Rectal smooth muscle tissue (tissue), 1 donor: ENCODE results near the gene PCNX4.
A peak's percentile ranks its signal among the peaks of the same experiment; 100 is the strongest.

ENCODE experiments used
- H3K27ac ChIP-seq: one replicate; pipeline ENCODE4 v1.7.0; 2013; ENCODE audit warnings: low read depth, low read length, inconsistent platforms
- H3K27me3 ChIP-seq: one replicate; pipeline ENCODE4 v1.7.0; 2013; ENCODE audit warnings: low read length; ENCODE audit not compliant: control insufficient read depth, insufficient read depth
- H3K36me3 ChIP-seq: one replicate; pipeline ENCODE4 v1.7.0; 2013; ENCODE audit warnings: low read length; ENCODE audit not compliant: control insufficient read depth, insufficient read depth
- H3K4me1 ChIP-seq: one replicate; pipeline ENCODE4 v1.7.0; 2013; ENCODE audit warnings: low read length; ENCODE audit not compliant: control insufficient read depth, insufficient read depth
- H3K4me3 ChIP-seq: one replicate; pipeline ENCODE4 v1.7.0; 2013; ENCODE audit warnings: low read length
- H3K9ac ChIP-seq: one replicate; pipeline ENCODE4 v1.7.0; 2013; ENCODE audit warnings: low read length

Gene PCNX4

GRCh38 chr14:60111732-60112131 is 20.0 kb downstream of the PCNX4 start:
- Histone ChIP-seq H3K36me3 (no peaks in the 10 kb centered on the region), H3K4me1 (no peaks in the 10 kb centered on the region), H3K4me3 (no peak overlapping the region), H3K27me3 (no peaks in the 10 kb centered on the region), H3K9ac (no peak overlapping the region), H3K27ac (no peak overlapping the region)

DNA sequence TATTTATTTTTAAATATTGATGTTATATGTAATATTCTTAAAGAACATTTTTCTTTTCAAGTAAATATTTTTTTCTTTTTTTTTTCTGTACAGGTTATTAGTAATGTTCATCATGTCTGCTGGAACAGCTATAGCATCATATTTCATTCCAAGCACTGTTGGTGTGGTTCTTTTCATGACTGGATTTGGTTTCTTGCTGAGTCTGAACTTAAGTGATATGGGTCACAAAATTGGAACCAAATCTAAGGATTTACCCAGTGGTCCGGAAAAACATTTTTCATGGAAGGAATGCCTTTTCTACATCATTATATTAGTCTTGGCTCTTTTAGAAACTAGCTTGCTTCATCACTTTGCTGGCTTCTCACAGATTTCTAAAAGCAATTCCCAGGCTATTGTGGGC is 23.2 kb downstream of the PCNX4 start:
- peaks cover 4% of the 10 kb centered on the region for H3K36me3 ChIP-seq

GRCh38 chr14:60116181-60116580 is 24.5 kb downstream of the PCNX4 start:
- no peak overlapping the region for H3K27ac ChIP-seq
- H3K27me3 ChIP-seq = no peaks in the 10 kb centered on the region
- H3K36me3 ChIP-seq = peaks cover 4% of the 10 kb centered on the region
- H3K4me3 ChIP-seq = no peak overlapping the region
- no peak overlapping the region for H3K9ac ChIP-seq
- H3K4me1 ChIP-seq = no peaks in the 10 kb centered on the region

More for the DNA sequence above, 23.2 kb downstream of the PCNX4 start:
- Histone ChIP-seq H3K27ac (no peak overlapping the region), H3K9ac (no peak overlapping the region), H3K27me3 (no peaks in the 10 kb centered on the region), H3K4me1 (no peaks in the 10 kb centered on the region), H3K4me3 (no peak overlapping the region)

DNA sequence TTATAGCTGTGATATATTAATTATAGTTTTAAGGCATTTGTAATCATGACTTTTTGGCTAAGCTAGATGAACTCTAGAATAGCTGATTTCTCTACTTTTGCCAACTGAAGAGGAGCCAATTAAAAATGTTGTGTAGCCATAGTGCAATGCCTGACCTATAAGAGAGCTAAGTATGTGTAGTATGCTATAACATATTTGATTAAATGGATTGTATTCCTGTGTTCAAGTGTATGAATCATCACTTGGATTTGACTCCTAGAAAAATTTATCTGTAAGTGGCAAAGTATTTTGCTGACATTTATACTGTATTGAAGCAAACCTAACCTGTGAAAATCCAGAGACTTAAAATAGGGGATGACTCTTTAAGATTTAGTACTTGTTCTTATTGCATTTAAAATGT is 34.2 kb downstream of the PCNX4 start:
- Histone ChIP-seq H3K4me3 (no peak overlapping the region), H3K9ac (no peak overlapping the region), H3K4me1 (no peaks in the 10 kb centered on the region), H3K27ac (no peak overlapping the region), H3K36me3 (peaks cover 12% of the 10 kb centered on the region), H3K27me3 (no peaks in the 10 kb centered on the region)

DNA sequence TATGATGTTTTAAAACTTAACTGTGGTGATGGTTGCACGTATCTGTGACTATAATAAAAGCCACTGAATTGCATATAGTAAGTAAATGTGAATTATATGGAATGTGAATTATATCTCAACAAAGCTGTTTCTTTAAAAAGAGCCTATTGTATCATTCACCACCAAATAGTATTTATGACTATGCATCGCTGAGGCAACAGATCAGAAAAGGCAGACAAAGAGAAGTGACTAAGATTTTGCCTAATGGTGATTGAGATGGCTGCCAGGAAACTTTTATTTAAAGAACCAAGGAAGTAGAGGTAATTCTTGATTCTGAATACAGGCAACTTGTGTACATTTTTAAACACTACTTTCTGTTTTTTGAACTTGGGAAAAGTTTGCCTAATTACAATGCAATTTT is 41.8 kb downstream of the PCNX4 start:
- Histone ChIP-seq H3K4me3 (no peak overlapping the region), H3K36me3 (no peaks in the 10 kb centered on the region), H3K9ac (no peak overlapping the region), H3K27me3 (no peaks in the 10 kb centered on the region), H3K27ac (no peak overlapping the region), H3K4me1 (no peaks in the 10 kb centered on the region)

DNA sequence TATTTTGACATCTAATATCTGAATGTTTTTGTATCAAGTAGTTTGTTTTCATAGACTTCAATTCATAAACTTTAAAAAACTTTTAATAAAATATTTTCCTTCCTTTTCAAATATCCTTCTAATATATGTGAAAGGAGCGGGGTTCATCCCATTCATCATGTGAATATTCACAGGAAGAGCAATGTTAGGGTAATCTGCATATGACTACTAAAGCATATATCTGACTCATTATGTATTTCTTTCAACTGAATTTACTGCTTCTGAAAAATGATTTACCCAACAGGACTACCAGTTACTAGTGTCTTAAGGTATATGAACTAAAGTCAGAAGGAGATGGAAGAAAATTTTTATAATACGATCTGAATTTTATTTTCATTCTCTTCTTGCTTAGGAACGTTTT is 43.0 kb downstream of the PCNX4 start:
- H3K9ac ChIP-seq = no peak overlapping the region
- no peak overlapping the region for H3K27ac ChIP-seq
- H3K4me1 ChIP-seq = no peaks in the 10 kb centered on the region
- H3K36me3 ChIP-seq = no peaks in the 10 kb centered on the region
- H3K27me3 ChIP-seq = no peaks in the 10 kb centered on the region
- no peak overlapping the region for H3K4me3 ChIP-seq

GRCh38 chr14:60151715-60152114 is 60.0 kb downstream of the PCNX4 start:
- Histone ChIP-seq H3K27me3 (no peaks in the 10 kb centered on the region), H3K4me1 (no peaks in the 10 kb centered on the region), H3K9ac (no peak overlapping the region), H3K36me3 (peaks cover 12% of the 10 kb centered on the region), H3K27ac (no peak overlapping the region), H3K4me3 (no peak overlapping the region)

GRCh38 chr14:60153991-60154390 is 62.3 kb downstream of the PCNX4 start:
- H3K4me1 ChIP-seq = no peaks in the 10 kb centered on the region
- no peak overlapping the region for H3K27ac ChIP-seq
- H3K27me3 ChIP-seq = no peaks in the 10 kb centered on the region
- no peak overlapping the region for H3K9ac ChIP-seq
- H3K36me3 ChIP-seq = peaks cover 6% of the 10 kb centered on the region
- no peak overlapping the region for H3K4me3 ChIP-seq

DNA sequence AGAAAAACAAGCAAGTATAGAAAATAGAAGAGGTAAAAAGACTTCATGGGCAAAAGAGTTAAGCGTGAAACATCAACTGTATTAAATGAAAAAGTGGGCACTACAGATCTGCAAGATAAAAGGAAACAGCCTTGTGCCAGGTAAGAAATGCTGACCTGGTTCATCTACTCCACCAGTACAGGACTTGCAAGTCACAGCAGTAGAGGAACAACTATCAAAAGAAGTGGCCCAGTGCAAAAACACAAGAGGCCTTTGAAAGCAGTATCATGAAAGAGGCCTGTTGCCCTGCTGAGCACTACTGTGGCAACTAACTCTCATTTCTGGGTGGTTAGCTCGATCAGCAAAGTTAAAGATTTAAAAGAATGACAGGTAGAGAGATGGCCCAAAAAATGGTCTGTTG is 62.9 kb downstream of the PCNX4 start:
- Histone ChIP-seq H3K36me3 (peaks cover 6% of the 10 kb centered on the region), H3K27me3 (no peaks in the 10 kb centered on the region), H3K9ac (no peak overlapping the region), H3K4me3 (no peak overlapping the region), H3K4me1 (no peaks in the 10 kb centered on the region), H3K27ac (no peak overlapping the region)

GRCh38 chr14:60160422-60160821 is 68.7 kb downstream of the PCNX4 start:
- no peaks in the 10 kb centered on the region for H3K4me1 ChIP-seq

GRCh38 chr14:60161196-60162107 is 69.7 kb downstream of the PCNX4 start:
- H3K9ac ChIP-seq = no peak overlapping the region
- no peaks in the 10 kb centered on the region for H3K36me3 ChIP-seq
- H3K27me3 ChIP-seq = no peaks in the 10 kb centered on the region
- H3K27ac ChIP-seq = no peak overlapping the region
- no peak overlapping the region for H3K4me3 ChIP-seq
- peaks cover 10% of the 10 kb centered on the region for H3K4me1 ChIP-seq

More at GRCh38 chr14:60160422-60160821, 68.7 kb downstream of the PCNX4 start:
- H3K36me3 ChIP-seq = no peaks in the 10 kb centered on the region
- H3K27ac ChIP-seq = no peak overlapping the region
- H3K4me3 ChIP-seq = no peak overlapping the region
- no peaks in the 10 kb centered on the region for H3K27me3 ChIP-seq
- no peak overlapping the region for H3K9ac ChIP-seq

GRCh38 chr14:60163693-60164092 is 72.0 kb downstream of the PCNX4 start:
- Histone ChIP-seq H3K4me3 (no peak overlapping the region), H3K27me3 (no peaks in the 10 kb centered on the region), H3K36me3 (no peaks in the 10 kb centered on the region), H3K9ac (no peak overlapping the region), H3K4me1 (peaks cover 10% of the 10 kb centered on the region), H3K27ac (no peak overlapping the region)

DNA sequence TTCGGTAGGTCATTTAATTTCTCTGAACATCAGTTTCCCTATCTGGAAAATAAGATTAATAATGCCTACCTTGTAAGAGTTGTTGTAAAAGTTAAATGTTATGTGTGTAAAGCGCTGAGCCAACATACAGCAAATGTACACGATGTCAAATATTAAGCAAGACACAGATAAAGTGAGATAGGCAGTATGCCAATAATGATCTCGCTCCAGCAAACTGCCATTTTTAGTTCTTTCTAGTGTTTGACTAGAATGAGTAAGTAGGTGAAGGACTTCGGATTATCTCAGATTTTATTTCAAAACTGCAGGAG is 72.6 kb downstream of the PCNX4 start:
- H3K36me3 ChIP-seq = no peaks in the 10 kb centered on the region
- peak overlapping the region; percentile 69 for H3K27ac ChIP-seq
- H3K4me3 ChIP-seq = peak overlapping the region; percentile 96

More for the DNA sequence above, 72.6 kb downstream of the PCNX4 start:
- peaks cover 10% of the 10 kb centered on the region for H3K4me1 ChIP-seq
- no peaks in the 10 kb centered on the region for H3K27me3 ChIP-seq
- peak overlapping the region; percentile 46 for H3K9ac ChIP-seq
